Bronchial epithelial cell (primary cell): ENCODE data around the gene LORICRIN. TPM values are rescaled to one million over a fixed set of nuclear protein-coding genes. Genes with fewer than 3 reads are reported as not detected.
"Not testable (repeated sequence)": the region's sequence is repeated elsewhere in the genome, so short reads cannot be mapped to it uniquely, and the experiment has no call there.

Experiments
- DNase-seq: peaks from one replicate; pipeline ENCODE4 v3.0.0-alpha.2; 2010; ENCODE audit warnings: low read depth
- FAIRE-seq: peaks from 2 replicates; lab custom pipeline; 2011; peaks lifted over from hg19 to GRCh38; lab: Jason Lieb, UNC
- H3K27me3 ChIP-seq: 2 replicates; pipeline ENCODE4 v1.5.1; 2011; ENCODE audit warnings: low read length; ENCODE audit not compliant: control insufficient read depth, insufficient read depth
- H3K36me3 ChIP-seq: 2 replicates; pipeline ENCODE4 v1.5.1; 2011; ENCODE audit warnings: low read length; ENCODE audit not compliant: control insufficient read depth, insufficient read depth
- H3K4me3 ChIP-seq: 2 replicates; pipeline ENCODE4 v1.5.1; 2011; ENCODE audit warnings: mild to moderate bottlenecking, low read depth, low read length, control low read depth
- total RNA-seq: library from RNA; depleted of rRNA; stranded (reverse); fragments of >200 nt; gene quantifications from 2 replicates; pipeline ENCODE4 v1.2.1, GENCODE V29; 2014
- TF ChIP-seq, protein P1 (sequence below): IDR thresholded peaks from 2 replicates; pipeline ENCODE4 v1.5.1; 2011; ENCODE audit warnings: mild to moderate bottlenecking, moderate library complexity, low read length, control low read depth, inconsistent platforms; ENCODE audit not compliant: insufficient read depth, severe bottlenecking

Gene LORICRIN
- total RNA-seq, 1 donor from 2014 or later, result not detected

DNA sequence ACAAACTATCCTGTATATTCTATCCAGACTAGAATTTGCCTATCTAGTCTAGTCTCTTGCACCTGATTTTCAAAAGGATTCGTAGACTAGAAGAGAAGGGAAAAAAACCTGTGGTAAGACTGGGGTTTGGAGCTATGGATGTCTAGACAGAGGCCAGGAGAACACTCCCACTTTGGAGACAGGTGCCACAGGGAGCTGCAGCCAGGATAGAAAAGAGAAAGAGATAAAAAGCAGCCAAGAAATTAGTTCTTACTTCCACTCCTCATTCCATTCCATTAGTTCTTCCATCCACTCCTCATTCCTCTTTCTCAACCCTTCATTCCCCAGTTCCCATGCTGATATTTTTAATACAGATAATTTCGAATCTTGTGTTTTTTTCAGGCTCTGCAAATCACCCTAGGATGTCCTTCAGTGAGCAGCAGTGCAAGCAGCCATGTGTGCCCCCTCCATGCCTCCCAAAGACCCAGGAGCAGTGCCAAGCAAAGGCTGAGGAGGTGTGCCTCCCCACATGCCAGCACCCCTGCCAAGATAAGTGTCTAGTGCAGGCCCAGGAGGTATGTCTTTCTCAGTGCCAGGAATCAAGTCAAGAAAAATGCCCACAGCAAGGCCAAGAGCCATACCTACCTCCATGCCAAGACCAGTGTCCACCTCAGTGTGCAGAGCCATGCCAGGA, 41.6 kb upstream of the LORICRIN start:
- FAIRE-seq, result no peak
- TF ChIP-seq, protein P1, sequence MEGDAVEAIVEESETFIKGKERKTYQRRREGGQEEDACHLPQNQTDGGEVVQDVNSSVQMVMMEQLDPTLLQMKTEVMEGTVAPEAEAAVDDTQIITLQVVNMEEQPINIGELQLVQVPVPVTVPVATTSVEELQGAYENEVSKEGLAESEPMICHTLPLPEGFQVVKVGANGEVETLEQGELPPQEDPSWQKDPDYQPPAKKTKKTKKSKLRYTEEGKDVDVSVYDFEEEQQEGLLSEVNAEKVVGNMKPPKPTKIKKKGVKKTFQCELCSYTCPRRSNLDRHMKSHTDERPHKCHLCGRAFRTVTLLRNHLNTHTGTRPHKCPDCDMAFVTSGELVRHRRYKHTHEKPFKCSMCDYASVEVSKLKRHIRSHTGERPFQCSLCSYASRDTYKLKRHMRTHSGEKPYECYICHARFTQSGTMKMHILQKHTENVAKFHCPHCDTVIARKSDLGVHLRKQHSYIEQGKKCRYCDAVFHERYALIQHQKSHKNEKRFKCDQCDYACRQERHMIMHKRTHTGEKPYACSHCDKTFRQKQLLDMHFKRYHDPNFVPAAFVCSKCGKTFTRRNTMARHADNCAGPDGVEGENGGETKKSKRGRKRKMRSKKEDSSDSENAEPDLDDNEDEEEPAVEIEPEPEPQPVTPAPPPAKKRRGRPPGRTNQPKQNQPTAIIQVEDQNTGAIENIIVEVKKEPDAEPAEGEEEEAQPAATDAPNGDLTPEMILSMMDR, result no peak
- H3K4me3 ChIP-seq, result no peak overlapping the region
- no peak for DNase-seq
- H3K27me3 ChIP-seq, result peaks cover 2% of the 10 kb centered on the region
- no peaks in the 10 kb centered on the region for H3K36me3 ChIP-seq

DNA sequence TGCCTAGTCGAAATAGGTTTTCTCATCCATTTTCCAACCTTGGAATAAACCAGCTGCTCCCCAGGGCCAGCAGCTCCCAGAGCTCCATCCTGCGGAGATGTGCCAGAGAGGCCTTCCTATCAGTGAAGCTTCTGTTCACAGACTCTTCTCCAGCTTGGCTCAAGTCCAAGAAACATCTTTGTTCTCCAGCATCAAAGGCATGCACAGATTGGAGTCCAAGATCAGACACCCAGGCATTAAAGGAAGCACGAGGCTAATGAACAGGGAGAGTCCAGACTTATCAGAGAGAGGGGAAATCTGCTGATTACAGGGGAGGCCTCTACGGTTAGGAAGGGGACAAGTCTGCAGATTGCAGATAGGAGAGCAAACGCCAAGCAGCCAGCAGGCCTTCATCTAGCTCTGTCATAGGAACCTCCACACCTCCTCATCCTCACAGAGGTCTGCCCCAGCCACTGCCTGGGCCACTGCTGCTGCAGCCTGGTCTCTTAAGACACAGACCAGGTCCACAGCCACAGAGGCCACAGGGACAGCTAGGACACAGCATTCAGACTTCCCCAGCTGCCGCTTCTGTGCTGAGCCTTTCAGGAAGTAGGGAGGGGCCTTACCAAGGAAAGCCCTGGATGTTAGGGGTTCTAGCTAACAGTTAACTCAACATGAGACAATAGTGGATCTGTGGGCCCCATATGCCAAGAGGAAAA, 38.7 kb upstream of the LORICRIN start:
- no peak for DNase-seq

DNA sequence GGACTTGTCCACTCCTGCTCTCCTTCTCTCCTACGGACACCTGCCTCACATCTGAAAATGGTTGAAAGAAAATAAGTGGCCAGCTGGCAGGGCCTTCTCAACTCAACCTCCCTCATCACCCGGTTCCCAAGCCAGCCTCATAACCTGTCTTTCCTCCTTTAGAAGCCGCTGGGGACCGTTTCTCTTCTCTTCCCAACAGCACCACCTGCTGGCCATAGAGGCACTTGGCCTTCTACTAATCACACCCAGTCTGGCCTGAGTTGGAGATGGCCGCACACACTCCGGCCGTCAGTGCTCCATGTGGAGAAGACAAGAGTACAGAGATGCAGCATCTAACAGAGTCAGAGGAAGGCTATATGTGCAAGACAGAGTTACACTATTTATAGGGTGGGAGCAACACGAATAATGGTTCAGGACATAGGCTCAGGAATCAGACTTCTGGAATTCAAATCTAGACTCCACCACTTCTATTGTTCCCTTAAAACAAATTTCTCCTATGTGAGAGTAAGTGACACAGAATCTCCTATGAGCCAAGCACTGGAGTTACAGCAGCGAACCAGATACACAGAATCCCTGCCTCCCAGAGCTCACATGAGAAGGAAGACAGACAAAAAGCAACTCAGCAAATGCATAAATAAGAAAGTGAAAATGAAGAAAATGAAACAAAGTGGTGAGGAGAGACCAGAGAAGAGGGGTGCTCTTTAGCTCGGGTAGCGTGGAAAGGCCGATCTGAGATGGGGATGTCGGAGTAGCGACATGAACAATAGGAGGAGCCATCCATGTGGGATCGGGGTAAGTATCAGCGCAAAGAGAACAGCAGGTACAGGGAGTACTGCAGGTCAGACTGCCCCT, 36.2 kb upstream of the LORICRIN start:
- H3K27me3 ChIP-seq, H3K4me3 ChIP-seq, H3K36me3 ChIP-seq: not testable (repeated sequence)
- FAIRE-seq (peak; percentile 72), DNase-seq (peak; percentile 48)
- TF ChIP-seq, protein P1, result peak; percentile 66

More for the DNA sequence above, 38.7 kb upstream of the LORICRIN start:
- Histone ChIP-seq H3K36me3 (no peaks in the 10 kb centered on the region), H3K27me3 (peaks cover 2% of the 10 kb centered on the region), H3K4me3 (no peak overlapping the region)
- TF ChIP-seq, protein P1, result no peak
- FAIRE-seq, result no peak

DNA sequence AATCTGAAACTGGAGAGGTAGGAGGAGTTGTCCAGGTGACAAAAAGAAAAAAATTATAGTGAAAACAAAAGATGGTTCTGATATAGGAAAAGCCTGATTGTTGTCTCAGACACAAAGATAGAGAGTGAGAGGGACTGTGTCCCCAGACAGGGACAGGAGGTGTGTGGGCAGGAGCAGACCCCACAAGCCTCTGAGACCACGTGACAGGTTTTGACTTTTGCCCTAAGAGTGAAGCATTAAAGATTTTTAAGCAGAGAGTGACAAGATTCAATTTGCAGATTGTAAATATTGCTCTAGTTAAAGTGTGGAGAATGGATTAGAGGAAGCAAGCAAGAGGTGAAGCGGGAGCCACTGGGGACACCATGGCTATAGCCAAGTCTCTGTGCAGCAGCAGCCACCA, 31.7 kb upstream of the LORICRIN start:
- H3K27me3 ChIP-seq, result no peaks in the 10 kb centered on the region
- H3K4me3 ChIP-seq, result no peak overlapping the region
- TF ChIP-seq, protein P1, result no peak
- no peak for FAIRE-seq
- DNase-seq, result no peak
- no peaks in the 10 kb centered on the region for H3K36me3 ChIP-seq

DNA sequence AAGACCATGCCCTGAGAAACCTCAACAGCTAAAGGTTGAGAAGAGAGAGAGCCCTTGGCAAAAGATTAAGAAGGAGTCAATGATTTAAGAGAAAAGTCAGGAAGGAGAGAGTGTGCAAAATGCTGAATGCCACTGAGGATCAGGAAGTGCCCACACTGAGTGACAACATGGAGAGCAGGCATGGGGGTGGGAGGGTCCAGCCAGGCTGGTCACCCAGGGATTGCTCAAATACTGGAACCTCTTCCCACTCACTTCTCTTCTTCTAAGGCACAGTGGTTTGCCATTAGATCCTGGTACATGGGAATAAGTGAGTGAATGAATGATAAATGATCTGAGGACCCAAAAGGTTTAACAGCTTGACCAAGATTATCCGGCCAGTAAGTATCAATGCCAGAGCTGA, 31.0 kb upstream of the LORICRIN start:
- FAIRE-seq, result no peak
- no peaks in the 10 kb centered on the region for H3K27me3 ChIP-seq
- no peak overlapping the region for H3K4me3 ChIP-seq
- no peak for DNase-seq
- H3K36me3 ChIP-seq, result no peaks in the 10 kb centered on the region
- TF ChIP-seq, protein P1, result no peak
